Ishikawa (cell line): ENCODE data around the gene NARF.

Experiments
- NFIC ChIP-seq: IDR thresholded peaks from 2 replicates; pipeline ENCODE4 v1.6.1; 2012
- YY1 ChIP-seq: IDR thresholded peaks from 2 replicates; pipeline ENCODE4 v1.6.1; 2012; ENCODE audit warnings: low read depth
- TF ChIP-seq, protein P1 (sequence below): IDR thresholded peaks from 2 replicates; pipeline ENCODE4 v1.6.1; 2012; ENCODE audit warnings: low read depth, mild to moderate bottlenecking

DNA sequence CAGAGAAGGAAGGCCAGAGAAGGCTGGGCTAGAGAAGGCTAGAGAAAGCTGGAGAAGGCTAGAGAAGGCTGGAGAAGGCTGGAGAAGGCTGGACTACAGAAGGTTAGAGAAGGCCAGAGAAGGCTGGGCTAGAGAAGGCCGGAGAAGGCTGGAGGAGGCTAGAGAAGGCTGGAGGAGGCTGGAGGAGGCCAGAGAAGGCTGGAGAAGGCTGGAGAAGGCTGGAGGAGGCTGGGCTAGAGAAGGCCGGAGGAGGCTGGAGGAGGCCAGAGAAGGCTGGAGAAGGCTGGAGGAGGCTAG is 33.7 kb upstream of the NARF start:
- TF ChIP-seq YY1 (no peak), NFIC (no peak)
- TF ChIP-seq, protein P1, sequence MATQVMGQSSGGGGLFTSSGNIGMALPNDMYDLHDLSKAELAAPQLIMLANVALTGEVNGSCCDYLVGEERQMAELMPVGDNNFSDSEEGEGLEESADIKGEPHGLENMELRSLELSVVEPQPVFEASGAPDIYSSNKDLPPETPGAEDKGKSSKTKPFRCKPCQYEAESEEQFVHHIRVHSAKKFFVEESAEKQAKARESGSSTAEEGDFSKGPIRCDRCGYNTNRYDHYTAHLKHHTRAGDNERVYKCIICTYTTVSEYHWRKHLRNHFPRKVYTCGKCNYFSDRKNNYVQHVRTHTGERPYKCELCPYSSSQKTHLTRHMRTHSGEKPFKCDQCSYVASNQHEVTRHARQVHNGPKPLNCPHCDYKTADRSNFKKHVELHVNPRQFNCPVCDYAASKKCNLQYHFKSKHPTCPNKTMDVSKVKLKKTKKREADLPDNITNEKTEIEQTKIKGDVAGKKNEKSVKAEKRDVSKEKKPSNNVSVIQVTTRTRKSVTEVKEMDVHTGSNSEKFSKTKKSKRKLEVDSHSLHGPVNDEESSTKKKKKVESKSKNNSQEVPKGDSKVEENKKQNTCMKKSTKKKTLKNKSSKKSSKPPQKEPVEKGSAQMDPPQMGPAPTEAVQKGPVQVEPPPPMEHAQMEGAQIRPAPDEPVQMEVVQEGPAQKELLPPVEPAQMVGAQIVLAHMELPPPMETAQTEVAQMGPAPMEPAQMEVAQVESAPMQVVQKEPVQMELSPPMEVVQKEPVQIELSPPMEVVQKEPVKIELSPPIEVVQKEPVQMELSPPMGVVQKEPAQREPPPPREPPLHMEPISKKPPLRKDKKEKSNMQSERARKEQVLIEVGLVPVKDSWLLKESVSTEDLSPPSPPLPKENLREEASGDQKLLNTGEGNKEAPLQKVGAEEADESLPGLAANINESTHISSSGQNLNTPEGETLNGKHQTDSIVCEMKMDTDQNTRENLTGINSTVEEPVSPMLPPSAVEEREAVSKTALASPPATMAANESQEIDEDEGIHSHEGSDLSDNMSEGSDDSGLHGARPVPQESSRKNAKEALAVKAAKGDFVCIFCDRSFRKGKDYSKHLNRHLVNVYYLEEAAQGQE, result no peak
